Measurements from ENCODE around the gene UVRAG.

DNA sequence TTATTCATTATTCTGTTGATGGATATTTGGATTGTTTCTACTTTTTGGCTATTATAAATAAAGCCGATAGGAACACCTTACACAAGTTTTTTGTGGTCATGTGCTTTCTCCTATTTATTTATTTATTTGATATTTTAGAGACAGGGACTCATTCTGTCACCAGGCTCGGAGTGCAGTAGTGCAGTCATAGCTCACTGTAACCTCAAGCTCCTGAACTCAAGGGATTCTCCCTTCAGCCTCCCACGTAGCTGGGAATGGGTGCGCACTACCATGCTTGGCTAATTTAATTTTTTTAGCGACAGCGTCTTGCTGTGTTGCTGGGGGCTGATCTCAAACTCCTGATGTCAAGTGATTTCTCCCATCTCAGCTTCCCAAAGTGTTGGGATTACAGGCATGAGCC lies 135.1 kb downstream of the UVRAG start:
- no peak for TF ChIP-seq CTCF (IDR thresholded peaks at IDR 0.05)
- TF ChIP-seq EZH2phosphoT487 (IDR thresholded peaks at IDR 0.05), result no peak
- TF ChIP-seq EZH2 (IDR thresholded peaks at IDR 0.05), result no peak

All from neural progenitor cell (in vitro differentiated cells).